Esophagus squamous epithelium (tissue), 4 donors: ENCODE measurements around the gene VEGFC.

Experiments used
- POLR2A ChIP-seq, 4 donors: fragments of 450-650 bp; IDR thresholded peaks; one replicate each; pipeline ENCODE4 v1.6.1; 2017; ENCODE audit warnings: antibody characterized with exemption in 4 of 4, mild to moderate bottlenecking in 4 of 4, moderate library complexity in 3 of 4
- TF ChIP-seq, protein P1 (sequence below), 6 experiments: fragments of 450-650 bp in 4 of 6; fragments of 200-600 bp in 2 of 6; sonication (generic) in 2 of 6; IDR thresholded peaks; one replicate each; pipeline ENCODE4 v1.5.1; 2016 to 2019; ENCODE audit warnings: antibody characterized with exemption in 6 of 6, mild to moderate bottlenecking in 4 of 6, moderate library complexity in 4 of 6

GRCh38 chr4:176760471-176760870, 32.3 kb downstream of the VEGFC start:
- TF ChIP-seq, protein P1, sequence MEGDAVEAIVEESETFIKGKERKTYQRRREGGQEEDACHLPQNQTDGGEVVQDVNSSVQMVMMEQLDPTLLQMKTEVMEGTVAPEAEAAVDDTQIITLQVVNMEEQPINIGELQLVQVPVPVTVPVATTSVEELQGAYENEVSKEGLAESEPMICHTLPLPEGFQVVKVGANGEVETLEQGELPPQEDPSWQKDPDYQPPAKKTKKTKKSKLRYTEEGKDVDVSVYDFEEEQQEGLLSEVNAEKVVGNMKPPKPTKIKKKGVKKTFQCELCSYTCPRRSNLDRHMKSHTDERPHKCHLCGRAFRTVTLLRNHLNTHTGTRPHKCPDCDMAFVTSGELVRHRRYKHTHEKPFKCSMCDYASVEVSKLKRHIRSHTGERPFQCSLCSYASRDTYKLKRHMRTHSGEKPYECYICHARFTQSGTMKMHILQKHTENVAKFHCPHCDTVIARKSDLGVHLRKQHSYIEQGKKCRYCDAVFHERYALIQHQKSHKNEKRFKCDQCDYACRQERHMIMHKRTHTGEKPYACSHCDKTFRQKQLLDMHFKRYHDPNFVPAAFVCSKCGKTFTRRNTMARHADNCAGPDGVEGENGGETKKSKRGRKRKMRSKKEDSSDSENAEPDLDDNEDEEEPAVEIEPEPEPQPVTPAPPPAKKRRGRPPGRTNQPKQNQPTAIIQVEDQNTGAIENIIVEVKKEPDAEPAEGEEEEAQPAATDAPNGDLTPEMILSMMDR (IDR thresholded peaks at IDR 0.05) = no peak
- no peak for TF ChIP-seq POLR2A (IDR thresholded peaks at IDR 0.05)
